ENCODE results near the gene COTL1. TPM values are rescaled to one million over a fixed set of nuclear protein-coding genes. Genes with fewer than 3 reads are reported as not detected.
"Not testable (repeated sequence)": the region's sequence is repeated elsewhere in the genome, so short reads cannot be mapped to it uniquely, and the experiment has no call there.

The COTL1 gene
- total RNA-seq, 2 experiments from 2014 or later: 125 to 232 TPM

GRCh38 chr16:84559311-84559932 is 58.5 kb downstream of the COTL1 start:
- Histone ChIP-seq H3K4me3 (ENCODE audit: low read depth, low read length, poor library complexity, severe bottlenecking) (no peak overlapping the region), H3K9me2 (ENCODE audit: insufficient read depth, low read length) (no peaks in the 10 kb centered on the region), H3K79me2 (ENCODE audit: insufficient read depth, low read depth, low read length) (no peaks in the 10 kb centered on the region), H3K27ac (ENCODE audit: low read depth, low read length, poor library complexity, severe bottlenecking) (no peak overlapping the region), H3K4me1 (ENCODE audit: insufficient read depth, low read length, poor library complexity, severe bottlenecking) (peaks cover 4% of the 10 kb centered on the region), H3K36me3 (ENCODE audit: insufficient read depth, low read length) (peaks cover 28% of the 10 kb centered on the region), H3K4me2 (ENCODE audit: low read length) (no peak overlapping the region), H3K9me3 (ENCODE audit: low read length) (no peaks in the 10 kb centered on the region), H4K20me1 (ENCODE audit: insufficient read depth, low read length) (no peaks in the 10 kb centered on the region), H2AFZ (ENCODE audit: low read length) (no peak overlapping the region)
- no peak for DNase-seq (ENCODE audit: low spot score)
- ChIA-PET CTCF (ENCODE audit: unreplicated experiment) (no interaction called here), POLR2A (interaction anchor here (0.7 kb wide), 1 partner anchor 18 kb away, joined by 3 read pairs; no protein-coding TSS in a partner anchor)
- BruUV-seq (replicated peaks): no TSS peak
- intact Hi-C loops (cut with micrococcal nuclease; ENCODE audit: unreplicated experiment): no loop called here
- TF ChIP-seq, protein P1, sequence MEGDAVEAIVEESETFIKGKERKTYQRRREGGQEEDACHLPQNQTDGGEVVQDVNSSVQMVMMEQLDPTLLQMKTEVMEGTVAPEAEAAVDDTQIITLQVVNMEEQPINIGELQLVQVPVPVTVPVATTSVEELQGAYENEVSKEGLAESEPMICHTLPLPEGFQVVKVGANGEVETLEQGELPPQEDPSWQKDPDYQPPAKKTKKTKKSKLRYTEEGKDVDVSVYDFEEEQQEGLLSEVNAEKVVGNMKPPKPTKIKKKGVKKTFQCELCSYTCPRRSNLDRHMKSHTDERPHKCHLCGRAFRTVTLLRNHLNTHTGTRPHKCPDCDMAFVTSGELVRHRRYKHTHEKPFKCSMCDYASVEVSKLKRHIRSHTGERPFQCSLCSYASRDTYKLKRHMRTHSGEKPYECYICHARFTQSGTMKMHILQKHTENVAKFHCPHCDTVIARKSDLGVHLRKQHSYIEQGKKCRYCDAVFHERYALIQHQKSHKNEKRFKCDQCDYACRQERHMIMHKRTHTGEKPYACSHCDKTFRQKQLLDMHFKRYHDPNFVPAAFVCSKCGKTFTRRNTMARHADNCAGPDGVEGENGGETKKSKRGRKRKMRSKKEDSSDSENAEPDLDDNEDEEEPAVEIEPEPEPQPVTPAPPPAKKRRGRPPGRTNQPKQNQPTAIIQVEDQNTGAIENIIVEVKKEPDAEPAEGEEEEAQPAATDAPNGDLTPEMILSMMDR (conservative IDR thresholded peaks at IDR 0.05; ENCODE audit: low read length): no peak
- no peak for TF ChIP-seq EZH2phosphoT487 (IDR thresholded peaks at IDR 0.05; ENCODE audit: borderline replicate concordance, low read depth, low read length)

DNA sequence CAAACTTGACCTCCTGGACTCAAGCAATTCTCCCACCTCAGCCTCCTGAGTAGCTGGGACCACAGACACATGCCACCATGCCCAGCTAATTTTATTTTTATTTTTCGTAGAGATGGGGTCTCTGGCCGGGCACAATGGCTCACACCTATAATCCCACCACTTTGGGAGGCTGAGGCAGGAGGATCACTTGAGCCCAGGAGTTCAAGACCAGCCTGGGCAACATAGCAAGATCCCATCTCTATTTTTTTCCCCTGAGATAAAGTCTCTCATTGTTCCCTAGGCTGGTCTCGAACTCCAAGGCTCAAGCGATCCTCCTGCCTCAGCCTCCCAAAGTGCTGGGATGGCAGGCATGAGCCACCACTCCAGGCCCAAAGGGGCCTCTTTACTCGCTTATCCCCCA is 59.0 kb downstream of the COTL1 start:
- H3K79me2 ChIP-seq (ENCODE audit: insufficient read depth, low read depth, low read length); H3K9me2 ChIP-seq (ENCODE audit: insufficient read depth, low read length); BruUV-seq (replicated peaks); H3K9me3 ChIP-seq (ENCODE audit: low read length); intact Hi-C loops (cut with micrococcal nuclease; ENCODE audit: unreplicated experiment); CTCF ChIA-PET (ENCODE audit: unreplicated experiment); H3K27ac ChIP-seq (ENCODE audit: low read depth, low read length, poor library complexity, severe bottlenecking); H3K4me3 ChIP-seq (ENCODE audit: low read depth, low read length, poor library complexity, severe bottlenecking); H3K4me1 ChIP-seq (ENCODE audit: insufficient read depth, low read length, poor library complexity, severe bottlenecking); DNase-seq (ENCODE audit: low spot score); H3K4me2 ChIP-seq (ENCODE audit: low read length); H2AFZ ChIP-seq (ENCODE audit: low read length); H4K20me1 ChIP-seq (ENCODE audit: insufficient read depth, low read length): not testable (repeated sequence)
- POLR2A ChIA-PET: interaction anchor here (0.6 to 0.7 kb wide), 3 partner anchors 11 to 18 kb away, joined by 3 to 4 read pairs (median 4); no protein-coding TSS in a partner anchor
- H3K36me3 ChIP-seq (ENCODE audit: insufficient read depth, low read length): peaks cover 23% of the 10 kb centered on the region

DNA sequence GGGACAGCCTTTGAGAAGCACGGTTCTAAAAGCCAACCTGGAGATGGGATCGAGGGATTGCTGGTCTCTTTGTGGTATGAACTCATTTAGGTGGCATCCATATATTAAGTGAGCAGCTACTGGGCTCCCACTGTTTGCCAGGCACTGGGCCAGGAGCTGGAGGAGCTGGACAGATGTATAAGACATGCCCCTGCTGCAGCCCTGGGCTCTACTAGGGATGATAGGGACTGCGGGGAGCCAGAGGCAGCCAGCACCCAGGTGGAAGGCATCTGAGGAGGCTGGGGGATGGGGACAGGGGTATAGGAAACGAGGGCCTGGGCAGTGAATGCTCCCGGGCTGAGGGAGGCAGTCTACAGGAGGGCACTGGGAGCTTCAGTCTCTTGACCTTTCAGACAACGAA is 60.4 kb downstream of the COTL1 start:
- Histone ChIP-seq H3K4me3 (ENCODE audit: low read depth, low read length, poor library complexity, severe bottlenecking) (no peak overlapping the region), H4K20me1 (ENCODE audit: insufficient read depth, low read length) (no peaks in the 10 kb centered on the region), H3K9me2 (ENCODE audit: insufficient read depth, low read length) (no peaks in the 10 kb centered on the region), H3K36me3 (ENCODE audit: insufficient read depth, low read length) (peaks cover 13% of the 10 kb centered on the region; the same call in 1 of the 2 replicates), H3K27ac (ENCODE audit: low read depth, low read length, poor library complexity, severe bottlenecking) (no peak overlapping the region), H3K79me2 (ENCODE audit: insufficient read depth, low read depth, low read length) (no peaks in the 10 kb centered on the region), H3K4me1 (ENCODE audit: insufficient read depth, low read length, poor library complexity, severe bottlenecking) (peaks cover 10% of the 10 kb centered on the region), H3K4me2 (ENCODE audit: low read length) (no peak overlapping the region), H2AFZ (ENCODE audit: low read length) (no peak overlapping the region), H3K9me3 (ENCODE audit: low read length) (no peaks in the 10 kb centered on the region)
- POLR2A ChIA-PET: no interaction called here
- BruUV-seq (replicated peaks): no TSS peak
- CTCF ChIA-PET (ENCODE audit: unreplicated experiment): no interaction called here
- no peak for DNase-seq (ENCODE audit: low spot score)
- no peak for TF ChIP-seq EZH2phosphoT487 (IDR thresholded peaks at IDR 0.05; ENCODE audit: borderline replicate concordance, low read depth, low read length)
- TF ChIP-seq, protein P1 (conservative IDR thresholded peaks at IDR 0.05; ENCODE audit: low read length): no peak
- intact Hi-C loops (cut with micrococcal nuclease; ENCODE audit: unreplicated experiment): no loop called here

Data from OCI-LY7 (cell line).